ENCODE data around the gene ZFP28.

Gene ZFP28

GRCh38 chr19:56538761-56539263 is at the start of gene ZFP28:
ZFP28 (plus strand) TSS chr19:56538948; CDS start chr19:56539019, 71 bp downstream.
- Histone ChIP-seq H3K27me3 (ENCODE audit: insufficient read depth, low read length) (no peaks in the 10 kb centered on the region), H3K4me1 (ENCODE audit: insufficient read depth, low read length) (peaks cover 10% of the 10 kb centered on the region), H2AFZ (ENCODE audit: low read depth, low read length) (peak within 1 kb of the TSS; percentile 99), H3K9me3 (ENCODE audit: low read length) (peaks cover 46% of the 10 kb centered on the region), H3K4me3 (ENCODE audit: low read length) (peak within 1 kb of the TSS; percentile 100), H3K36me3 (ENCODE audit: insufficient read depth, low read length) (peaks cover 31% of the 10 kb centered on the region)

DNA sequence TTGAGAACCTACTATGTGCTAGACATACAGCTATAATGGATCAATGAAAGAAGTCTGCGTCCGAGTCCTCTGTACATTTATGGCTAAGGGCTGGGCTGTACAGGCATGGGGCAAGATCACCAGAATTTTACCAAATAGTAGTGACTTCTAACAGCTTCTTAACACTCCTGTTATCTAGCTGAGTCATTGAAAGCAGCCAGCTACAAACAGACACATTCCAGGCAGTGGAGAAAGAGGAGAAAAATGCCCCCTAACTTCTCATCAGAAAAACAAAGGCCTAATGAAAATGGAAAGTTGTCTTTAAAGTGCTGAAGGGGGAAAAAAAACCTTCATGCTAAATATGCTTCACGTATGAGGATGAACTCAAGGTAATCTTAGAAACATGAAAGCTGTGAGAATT is 47.3 kb upstream of the ZFP28 start:
- Histone ChIP-seq H3K4me1 (ENCODE audit: insufficient read depth, low read length) (no peaks in the 10 kb centered on the region), H3K36me3 (ENCODE audit: insufficient read depth, low read length) (no peaks in the 10 kb centered on the region), H2AFZ (ENCODE audit: low read depth, low read length) (no peak overlapping the region), H3K27me3 (ENCODE audit: insufficient read depth, low read length) (no peaks in the 10 kb centered on the region), H3K4me3 (ENCODE audit: low read length) (no peak overlapping the region), H3K9me3 (ENCODE audit: low read length) (peaks cover 6% of the 10 kb centered on the region)

DNA sequence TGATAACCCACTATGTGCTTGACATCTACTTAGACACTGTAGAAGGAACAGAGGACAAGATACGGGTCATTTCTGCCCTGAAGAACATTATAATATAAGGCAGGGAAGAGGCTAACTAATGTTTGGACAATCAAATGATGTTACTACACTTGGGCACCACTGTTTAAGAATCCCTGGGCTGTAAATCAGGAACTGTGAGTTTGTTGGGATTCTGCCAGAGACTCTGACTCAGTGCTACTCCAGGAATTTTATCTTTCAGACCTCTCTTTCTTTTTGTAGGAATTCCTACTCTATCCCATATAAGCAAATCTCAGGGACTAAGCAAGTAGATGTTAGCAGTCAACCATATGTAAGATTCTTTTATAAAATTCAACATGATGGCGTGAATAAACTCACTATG is 34.2 kb upstream of the ZFP28 start:
- no peaks in the 10 kb centered on the region for H3K4me1 ChIP-seq (ENCODE audit: insufficient read depth, low read length)
- H3K27me3 ChIP-seq (ENCODE audit: insufficient read depth, low read length): no peaks in the 10 kb centered on the region
- no peak overlapping the region for H3K4me3 ChIP-seq (ENCODE audit: low read length)
- no peaks in the 10 kb centered on the region for H3K36me3 ChIP-seq (ENCODE audit: insufficient read depth, low read length)
- peaks cover 12% of the 10 kb centered on the region for H3K9me3 ChIP-seq (ENCODE audit: low read length)
- H2AFZ ChIP-seq (ENCODE audit: low read depth, low read length): no peak overlapping the region

GRCh38 chr19:56507446-56508289 is 31.1 kb upstream of the ZFP28 start, which contains the start of gene ZNF471:
ZNF471 (plus strand) TSS chr19:56507855; CDS start chr19:56511572, 3,717 bp downstream.
- peaks cover 12% of the 10 kb centered on the region for H3K9me3 ChIP-seq (ENCODE audit: low read length)
- no peak within 1 kb of the TSS for H2AFZ ChIP-seq (ENCODE audit: low read depth, low read length)
- H3K4me3 ChIP-seq (ENCODE audit: low read length): no peak within 1 kb of the TSS
- H3K27me3 ChIP-seq (ENCODE audit: insufficient read depth, low read length): no peaks in the 10 kb centered on the region
- no peaks in the 10 kb centered on the region for H3K36me3 ChIP-seq (ENCODE audit: insufficient read depth, low read length)
- H3K4me1 ChIP-seq (ENCODE audit: insufficient read depth, low read length): no peaks in the 10 kb centered on the region

GRCh38 chr19:56508290-56508778 is 30.4 kb upstream of the ZFP28 start:
- H3K9me3 ChIP-seq (ENCODE audit: low read length): peaks cover 12% of the 10 kb centered on the region

GRCh38 chr19:56525214-56525860 is 13.4 kb upstream of the ZFP28 start:
- peaks cover 22% of the 10 kb centered on the region for H3K9me3 ChIP-seq (ENCODE audit: low read length)
- no peaks in the 10 kb centered on the region for H3K27me3 ChIP-seq (ENCODE audit: insufficient read depth, low read length)
- H3K4me1 ChIP-seq (ENCODE audit: insufficient read depth, low read length): no peaks in the 10 kb centered on the region
- no peak overlapping the region for H2AFZ ChIP-seq (ENCODE audit: low read depth, low read length)
- H3K4me3 ChIP-seq (ENCODE audit: low read length): no peak overlapping the region
- H3K36me3 ChIP-seq (ENCODE audit: insufficient read depth, low read length): no peaks in the 10 kb centered on the region

More at GRCh38 chr19:56508290-56508778, 30.4 kb upstream of the ZFP28 start:
- H3K27me3 ChIP-seq (ENCODE audit: insufficient read depth, low read length): no peaks in the 10 kb centered on the region
- H2AFZ ChIP-seq (ENCODE audit: low read depth, low read length): no peak overlapping the region
- H3K36me3 ChIP-seq (ENCODE audit: insufficient read depth, low read length): no peaks in the 10 kb centered on the region
- no peaks in the 10 kb centered on the region for H3K4me1 ChIP-seq (ENCODE audit: insufficient read depth, low read length)
- no peak overlapping the region for H3K4me3 ChIP-seq (ENCODE audit: low read length)

DNA sequence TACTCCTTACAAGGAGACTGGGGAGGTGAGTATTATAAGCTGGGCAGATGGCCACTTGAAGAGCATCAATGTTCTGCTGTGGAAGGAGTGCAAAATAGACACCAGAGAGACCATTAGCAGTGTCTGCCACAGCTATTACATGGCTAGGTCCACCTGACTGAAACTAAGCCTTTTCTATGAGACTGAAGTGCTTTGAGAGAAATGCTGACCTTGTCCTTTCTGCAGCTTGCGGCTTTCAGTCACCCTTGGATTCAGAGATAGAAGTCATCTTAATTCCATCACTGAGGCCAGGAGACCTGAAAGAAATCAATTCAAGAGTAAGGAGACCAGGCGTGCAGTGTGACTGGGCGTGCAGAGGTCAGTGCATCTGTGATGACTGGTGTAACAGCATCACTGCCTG is 1.3 kb upstream of the ZFP28 start:
- Histone ChIP-seq H2AFZ (ENCODE audit: low read depth, low read length) (no peak overlapping the region), H3K4me3 (ENCODE audit: low read length) (peak overlapping the region; percentile 100), H3K27me3 (ENCODE audit: insufficient read depth, low read length) (no peaks in the 10 kb centered on the region), H3K9me3 (ENCODE audit: low read length) (peaks cover 39% of the 10 kb centered on the region), H3K36me3 (ENCODE audit: insufficient read depth, low read length) (peaks cover 22% of the 10 kb centered on the region), H3K4me1 (ENCODE audit: insufficient read depth, low read length) (peaks cover 10% of the 10 kb centered on the region)

GRCh38 chr19:56538254-56538760 is 441 bp upstream of the ZFP28 start:
- Histone ChIP-seq H2AFZ (ENCODE audit: low read depth, low read length) (peak overlapping the region; percentile 99), H3K36me3 (ENCODE audit: insufficient read depth, low read length) (peaks cover 26% of the 10 kb centered on the region), H3K4me3 (ENCODE audit: low read length) (peak overlapping the region; percentile 100), H3K4me1 (ENCODE audit: insufficient read depth, low read length) (peaks cover 10% of the 10 kb centered on the region), H3K9me3 (ENCODE audit: low read length) (peaks cover 41% of the 10 kb centered on the region), H3K27me3 (ENCODE audit: insufficient read depth, low read length) (no peaks in the 10 kb centered on the region)

DNA sequence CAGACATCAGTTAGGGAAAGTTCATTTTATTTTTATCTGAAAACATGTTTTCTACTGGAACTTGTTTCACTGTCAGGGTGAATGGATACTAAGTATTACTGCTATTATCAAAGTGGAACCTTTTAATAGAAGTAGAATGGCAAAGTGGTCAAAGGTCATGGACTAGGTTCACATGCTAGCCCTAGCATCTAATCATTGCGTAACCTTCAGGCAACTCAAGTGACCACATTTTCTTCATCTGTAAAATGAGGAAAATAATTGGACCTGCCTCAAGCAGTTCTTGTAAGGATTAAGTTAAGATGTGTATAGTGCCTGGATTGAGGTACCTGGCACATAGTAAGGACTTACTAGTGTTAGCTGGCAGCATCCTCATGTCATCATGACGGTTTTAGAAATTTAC is 5.0 kb downstream of the ZFP28 start:
- Histone ChIP-seq H3K27me3 (ENCODE audit: insufficient read depth, low read length) (no peaks in the 10 kb centered on the region), H3K4me3 (ENCODE audit: low read length) (no peak overlapping the region), H3K9me3 (ENCODE audit: low read length) (peaks cover 61% of the 10 kb centered on the region), H2AFZ (ENCODE audit: low read depth, low read length) (no peak overlapping the region), H3K36me3 (ENCODE audit: insufficient read depth, low read length) (peaks cover 69% of the 10 kb centered on the region), H3K4me1 (ENCODE audit: insufficient read depth, low read length) (peaks cover 6% of the 10 kb centered on the region)

- no peaks in the 10 kb centered on the region for H3K4me1 ChIP-seq (ENCODE audit: insufficient read depth, low read length)
- H3K9me3 ChIP-seq (ENCODE audit: low read length): peaks cover 66% of the 10 kb centered on the region
- no peaks in the 10 kb centered on the region for H3K27me3 ChIP-seq (ENCODE audit: insufficient read depth, low read length)
- no peak overlapping the region for H3K4me3 ChIP-seq (ENCODE audit: low read length)
- H3K36me3 ChIP-seq (ENCODE audit: insufficient read depth, low read length): peaks cover 77% of the 10 kb centered on the region
- no peak overlapping the region for H2AFZ ChIP-seq (ENCODE audit: low read depth, low read length)
Observed at GRCh38 chr19:56547535-56547934, 8.8 kb downstream of the ZFP28 start.

DNA sequence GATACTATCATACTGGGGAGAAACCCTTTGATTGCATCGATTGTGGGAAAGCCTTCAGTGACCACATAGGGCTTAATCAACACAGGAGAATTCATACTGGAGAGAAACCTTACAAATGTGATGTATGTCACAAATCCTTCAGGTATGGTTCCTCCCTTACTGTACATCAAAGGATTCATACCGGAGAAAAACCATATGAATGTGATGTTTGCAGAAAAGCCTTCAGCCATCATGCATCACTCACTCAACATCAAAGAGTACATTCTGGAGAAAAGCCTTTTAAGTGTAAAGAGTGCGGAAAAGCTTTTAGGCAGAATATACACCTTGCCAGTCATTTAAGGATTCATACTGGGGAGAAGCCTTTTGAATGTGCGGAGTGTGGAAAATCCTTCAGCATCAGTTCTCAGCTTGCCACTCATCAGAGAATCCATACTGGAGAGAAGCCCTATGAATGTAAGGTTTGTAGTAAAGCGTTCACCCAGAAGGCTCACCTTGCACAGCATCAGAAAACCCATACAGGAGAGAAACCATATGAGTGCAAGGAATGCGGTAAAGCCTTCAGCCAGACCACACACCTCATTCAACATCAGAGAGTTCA is 15.6 kb downstream of the ZFP28 start:
- no peaks in the 10 kb centered on the region for H3K27me3 ChIP-seq (ENCODE audit: insufficient read depth, low read length)
- no peak overlapping the region for H2AFZ ChIP-seq (ENCODE audit: low read depth, low read length)
- peaks cover 55% of the 10 kb centered on the region for H3K36me3 ChIP-seq (ENCODE audit: insufficient read depth, low read length)
- H3K4me3 ChIP-seq (ENCODE audit: low read length): no peak overlapping the region
- H3K9me3 ChIP-seq (ENCODE audit: low read length): peaks cover 69% of the 10 kb centered on the region
- no peaks in the 10 kb centered on the region for H3K4me1 ChIP-seq (ENCODE audit: insufficient read depth, low read length)

DNA sequence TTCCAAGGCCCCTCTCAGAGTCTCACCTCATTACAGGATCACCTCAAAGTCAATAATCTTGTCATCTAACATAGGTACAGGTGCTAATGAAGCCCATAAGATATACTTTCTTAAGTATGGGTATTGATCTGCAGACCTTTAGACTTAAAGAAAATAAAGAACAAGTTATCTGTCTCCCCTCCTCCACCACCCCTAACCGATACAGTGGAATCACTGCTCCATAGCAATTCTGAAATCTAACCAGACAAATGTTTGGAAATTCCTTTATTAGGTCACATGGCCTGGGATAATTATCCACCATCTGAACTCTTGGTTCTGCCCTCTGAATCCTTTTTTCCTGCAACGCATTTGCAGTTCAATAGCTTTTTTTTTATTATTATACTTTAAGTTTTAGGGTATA is 24.0 kb downstream of the ZFP28 start:
- Histone ChIP-seq H3K4me3 (ENCODE audit: low read length) (no peak overlapping the region), H2AFZ (ENCODE audit: low read depth, low read length) (no peak overlapping the region), H3K9me3 (ENCODE audit: low read length) (peaks cover 23% of the 10 kb centered on the region), H3K4me1 (ENCODE audit: insufficient read depth, low read length) (peaks cover under 1% of the 10 kb centered on the region), H3K36me3 (ENCODE audit: insufficient read depth, low read length) (no peaks in the 10 kb centered on the region), H3K27me3 (ENCODE audit: insufficient read depth, low read length) (no peaks in the 10 kb centered on the region)

DNA sequence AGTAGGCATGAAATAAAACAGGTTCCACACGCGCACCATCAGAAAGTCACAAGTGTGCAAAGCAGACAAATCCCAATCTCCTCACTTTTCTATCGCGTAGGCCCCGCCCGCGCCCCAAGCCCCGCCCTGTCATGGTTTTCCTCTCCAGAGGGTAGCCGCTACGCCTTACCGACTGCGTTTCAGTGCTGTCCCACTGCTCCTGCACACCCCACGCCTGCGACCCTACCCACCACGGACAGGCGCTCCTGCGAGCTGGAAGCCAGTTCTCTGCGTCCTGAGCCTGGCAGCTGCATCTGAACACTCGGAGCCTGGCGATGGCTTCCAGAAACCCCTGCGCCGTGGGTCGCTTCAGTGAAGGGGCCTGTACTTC is 28.1 kb downstream of the ZFP28 start:
- peak overlapping the region; percentile 82 for H2AFZ ChIP-seq (ENCODE audit: low read depth, low read length)
- peaks cover 32% of the 10 kb centered on the region for H3K36me3 ChIP-seq (ENCODE audit: insufficient read depth, low read length)
- peak overlapping the region; percentile 61 for H3K4me3 ChIP-seq (ENCODE audit: low read length)
- H3K9me3 ChIP-seq (ENCODE audit: low read length): peaks cover 46% of the 10 kb centered on the region
- peaks cover 9% of the 10 kb centered on the region for H3K4me1 ChIP-seq (ENCODE audit: insufficient read depth, low read length)
- no peaks in the 10 kb centered on the region for H3K27me3 ChIP-seq (ENCODE audit: insufficient read depth, low read length)

Measured in neuron (in vitro differentiated cells).